GM12892 (cell line): Measurements from ENCODE around the gene MIEF2.

ENCODE experiments used
- POLR2A ChIP-seq: IDR thresholded peaks from 2 replicates; pipeline ENCODE4 v1.6.1; 2011; ENCODE audit warnings: low read depth, low read length, control low read depth
- POLR2AphosphoS5 ChIP-seq: IDR thresholded peaks from 2 replicates; pipeline ENCODE4 v1.6.1; 2011; ENCODE audit warnings: low read depth, low read length, control low read depth

- TF ChIP-seq POLR2AphosphoS5 = no peak
- TF ChIP-seq POLR2A = no peak
Measured at GRCh38 chr17:18250708-18251107, 9.8 kb upstream of the MIEF2 start.
